GM21786 (cell line): ENCODE data around the gene ZFYVE26.
A peak's percentile ranks its signal among the peaks of the same experiment; 100 is the strongest.
"Not testable (repeated sequence)": the region's sequence is repeated elsewhere in the genome, so short reads cannot be mapped to it uniquely, and the experiment has no call there.

Experiments
- ATAC-seq: cut with Tn5 transposase; IDR thresholded peaks from one replicate; pipeline ENCODE4 v1.9.1; 2021; ENCODE audit not compliant: unreplicated experiment

Gene ZFYVE26

GRCh38 chr14:67816326-67817002 lies at the start of gene ZFYVE26:
ZFYVE26 (minus strand) TSS chr14:67816590; CDS start chr14:67815963, 627 bp downstream.
- peak; percentile 87 for ATAC-seq

DNA sequence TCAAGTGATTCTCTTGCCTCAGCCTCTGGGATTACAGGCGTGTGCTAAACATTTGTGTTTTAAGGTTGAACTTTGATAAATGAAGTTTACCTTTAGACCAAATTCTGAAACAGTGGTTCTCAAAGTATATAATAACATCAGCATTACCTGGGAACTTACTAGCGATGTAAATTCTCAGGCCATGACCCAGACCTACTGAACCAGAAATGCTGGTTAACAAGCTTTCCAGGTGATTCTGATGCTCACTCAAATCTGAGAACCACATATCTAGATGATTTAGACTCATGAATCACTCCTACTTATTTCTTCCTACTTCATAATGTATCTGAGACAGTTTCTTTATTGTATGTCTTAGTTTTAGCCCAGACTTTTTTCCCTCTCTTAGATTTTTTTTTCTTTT lies 46.8 kb upstream of the ZFYVE26 start:
- ATAC-seq: no peak

DNA sequence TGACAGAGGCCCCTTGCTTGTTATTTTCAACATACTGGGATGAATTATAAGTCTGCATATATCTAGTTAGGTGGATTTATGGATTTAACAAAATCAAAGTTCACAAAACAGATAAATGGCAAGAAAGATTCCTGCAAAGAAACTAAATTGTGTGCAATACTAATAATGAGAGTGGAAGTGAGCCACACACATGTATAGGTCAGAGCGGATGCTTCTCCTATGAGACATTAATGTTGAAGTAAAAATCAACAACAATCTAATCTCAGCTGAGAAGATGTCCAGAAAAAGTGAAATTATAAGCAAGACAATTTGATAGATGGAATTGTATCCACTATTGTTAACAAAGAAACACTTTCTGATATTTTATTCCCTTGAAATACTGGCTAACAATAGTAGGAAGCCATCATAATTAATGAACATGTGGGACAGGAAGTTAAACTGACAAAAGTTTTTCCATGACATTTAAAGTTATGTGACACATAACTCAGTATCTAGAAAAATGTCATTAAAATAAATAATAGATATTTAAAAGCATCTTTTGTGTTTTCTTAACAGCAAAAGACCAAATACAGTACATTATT lies 42.9 kb upstream of the ZFYVE26 start:
- no peak for ATAC-seq

DNA sequence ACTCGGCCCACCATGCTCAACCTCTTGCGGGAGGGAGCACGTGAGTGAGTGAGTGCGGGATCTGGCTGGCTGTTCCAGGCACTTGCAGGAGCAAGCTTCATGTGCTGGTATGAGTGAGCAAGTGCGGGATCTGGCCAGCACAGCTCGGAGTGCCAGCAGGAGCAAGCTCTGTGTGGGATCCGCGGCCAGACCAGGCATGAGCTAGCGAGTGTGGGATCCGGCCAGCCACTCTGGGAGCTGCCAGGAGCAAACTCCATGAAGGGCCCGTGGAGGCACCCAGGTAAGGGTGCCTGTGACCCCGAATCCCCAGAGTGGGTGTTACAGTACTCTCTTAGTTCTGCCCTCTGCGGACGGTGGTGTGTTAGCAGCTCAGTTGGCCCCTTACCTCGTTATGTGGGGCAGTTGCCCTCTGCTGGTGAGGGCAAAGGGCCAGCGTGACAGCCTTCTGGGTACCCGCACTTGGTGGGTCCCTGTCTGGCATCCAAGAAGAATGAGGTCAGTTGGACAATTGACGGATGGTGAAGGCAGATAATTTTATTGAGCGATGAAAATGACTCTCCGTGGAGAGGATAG lies 41.5 kb upstream of the ZFYVE26 start:
- ATAC-seq: no peak

DNA sequence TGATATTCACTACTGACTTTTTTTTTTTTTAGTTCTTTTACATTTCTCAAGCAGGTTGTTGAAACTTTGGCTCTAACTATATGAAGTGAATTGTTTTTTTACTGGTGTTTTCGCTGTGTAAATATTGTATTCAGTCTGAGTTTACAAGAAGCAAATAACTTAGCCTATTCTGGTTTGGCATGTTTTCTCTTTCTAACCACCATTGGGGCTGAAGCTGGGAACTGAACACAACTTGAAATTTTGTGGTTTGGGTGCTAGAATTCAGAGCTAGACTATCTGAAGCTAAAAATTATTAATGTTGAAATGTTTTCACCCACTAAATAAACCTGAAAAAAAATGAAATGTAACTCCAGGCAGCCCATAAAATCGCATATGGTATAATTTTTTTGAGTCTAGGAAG lies 40.4 kb upstream of the ZFYVE26 start:
- no peak for ATAC-seq

DNA sequence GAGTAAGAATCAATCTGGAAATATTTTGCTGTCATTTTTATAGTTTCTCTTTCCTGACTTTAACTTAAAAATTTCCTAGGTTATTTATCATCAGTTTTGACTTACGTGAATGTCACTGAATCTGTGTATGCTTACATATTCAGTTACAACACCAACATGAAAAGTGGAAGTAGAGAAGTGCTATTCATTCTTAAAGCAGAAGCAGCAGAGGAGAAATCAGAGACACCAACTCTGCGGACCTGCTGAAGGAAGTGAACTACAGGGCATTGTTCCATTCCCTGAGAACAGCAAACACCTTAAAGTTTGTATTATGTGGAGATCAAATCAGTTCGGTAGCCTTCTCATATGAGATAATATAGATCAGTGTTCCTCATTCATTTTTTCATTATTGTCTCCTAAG lies 37.3 kb upstream of the ZFYVE26 start:
- ATAC-seq: no peak

DNA sequence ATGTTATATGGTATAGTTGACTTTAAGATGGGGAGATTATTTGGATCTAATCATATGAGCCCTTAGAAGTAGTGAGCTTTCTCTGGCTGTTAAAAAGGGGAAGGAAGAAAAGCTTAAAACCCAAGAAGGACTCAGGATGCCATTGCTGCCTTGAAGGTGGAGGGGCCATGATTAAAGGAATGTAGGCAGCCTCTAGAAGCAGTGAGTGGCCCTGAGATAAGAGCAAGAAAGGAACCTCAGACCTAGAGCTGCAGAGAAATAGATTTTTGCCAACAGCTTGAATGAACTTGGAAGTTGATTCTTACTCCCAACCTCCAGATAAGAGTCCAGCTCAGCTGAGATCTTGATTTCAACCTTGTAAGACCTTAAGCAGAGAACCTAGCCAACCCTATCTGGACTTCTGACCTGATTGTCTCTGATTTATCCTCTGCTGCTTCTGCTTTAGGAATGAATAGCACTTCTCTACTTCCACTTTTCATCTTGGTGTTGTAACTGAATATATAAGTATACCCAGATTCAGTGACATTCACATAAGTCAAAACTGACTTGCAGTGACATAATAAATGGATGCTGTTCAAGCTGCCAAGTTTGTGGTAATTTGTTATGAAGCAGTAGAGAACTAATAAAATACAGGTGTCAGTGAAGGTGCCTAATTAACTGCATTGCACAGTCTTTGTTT lies 36.7 kb upstream of the ZFYVE26 start:
- ATAC-seq: no peak

- no peak for ATAC-seq
These were observed 35.5 kb upstream of the ZFYVE26 start for GRCh38 chr14:67851785-67852410.

DNA sequence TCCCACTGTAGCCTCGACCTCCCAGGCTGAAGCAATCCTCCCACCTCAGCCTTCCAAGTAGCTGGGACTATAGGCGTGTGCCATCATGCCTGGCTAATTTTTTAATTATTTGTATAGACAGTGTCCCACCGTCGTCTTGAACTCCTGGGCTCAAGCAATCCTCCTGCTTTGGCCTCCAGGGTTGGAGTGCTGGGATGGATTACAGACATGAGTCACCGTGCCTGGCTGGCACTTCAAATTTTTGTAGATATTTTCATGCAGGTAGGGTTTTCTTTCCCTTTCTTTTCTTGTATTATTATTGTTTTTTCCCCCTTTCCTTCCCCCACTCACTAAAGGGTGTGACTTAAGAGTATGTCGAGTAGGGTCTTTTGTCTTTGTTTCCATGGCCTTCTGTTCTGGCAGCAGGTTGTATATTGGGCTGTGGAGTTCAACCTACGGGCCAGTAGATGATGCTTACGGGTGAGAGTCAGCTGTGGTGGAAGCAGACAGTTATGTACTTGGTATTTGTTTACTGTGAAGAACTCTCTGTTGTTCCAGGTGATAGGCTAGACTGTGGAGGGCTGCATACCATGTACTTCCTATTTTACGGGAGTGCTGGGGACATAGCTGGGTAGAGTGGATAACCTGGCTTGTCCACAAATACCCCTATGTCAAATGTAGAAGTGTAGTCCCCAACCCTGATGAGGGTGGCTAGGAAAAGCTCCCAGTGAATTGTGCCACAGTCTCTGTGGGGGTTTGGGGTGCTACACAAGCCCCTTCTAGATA lies 33.9 kb upstream of the ZFYVE26 start:
- no peak for ATAC-seq

- no peak for ATAC-seq
These were observed 29.7 kb upstream of the ZFYVE26 start for GRCh38 chr14:67846029-67846610.

- no peak for ATAC-seq
These were observed 20.7 kb upstream of the ZFYVE26 start for GRCh38 chr14:67837011-67837624.

- no peak for ATAC-seq
These were observed 19.2 kb upstream of the ZFYVE26 start for GRCh38 chr14:67835596-67835995.

DNA sequence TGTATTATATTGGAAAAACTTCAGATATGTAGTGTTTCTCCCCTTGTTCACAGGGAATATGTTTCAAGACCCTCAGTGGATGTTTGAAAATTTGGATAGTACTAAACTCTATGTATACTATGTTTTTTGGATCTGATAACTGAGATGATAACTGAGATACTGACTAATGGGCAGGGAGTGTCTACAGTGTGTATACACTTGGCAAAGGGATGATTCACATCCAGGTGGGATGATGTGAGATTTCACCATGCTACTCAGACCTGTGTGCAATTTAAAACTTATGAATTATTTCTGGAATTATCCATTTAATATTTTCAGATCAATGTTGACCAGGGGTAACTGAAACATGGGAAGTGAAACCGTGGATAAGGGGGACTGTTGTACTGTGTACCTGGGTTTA lies 17.0 kb upstream of the ZFYVE26 start:
- ATAC-seq: no peak

DNA sequence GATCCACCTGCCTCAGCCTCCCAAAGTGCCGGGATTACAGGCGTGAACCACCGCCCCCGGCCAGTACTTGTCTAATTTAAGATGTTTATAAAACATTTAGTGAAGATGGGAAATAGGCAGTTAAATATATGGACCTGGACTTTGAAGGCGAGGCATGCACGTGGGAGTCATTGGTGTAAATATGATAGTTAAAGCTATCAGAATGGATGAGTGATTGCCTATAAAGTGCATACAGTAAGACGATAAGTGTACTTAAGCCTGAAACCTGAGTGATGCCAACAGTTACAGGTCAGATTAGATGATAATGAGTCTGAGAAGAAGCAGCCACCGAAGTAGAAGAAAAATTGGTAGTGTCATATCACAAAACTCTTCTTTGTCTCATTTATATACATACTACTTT lies 14.7 kb upstream of the ZFYVE26 start:
- ATAC-seq: no peak

DNA sequence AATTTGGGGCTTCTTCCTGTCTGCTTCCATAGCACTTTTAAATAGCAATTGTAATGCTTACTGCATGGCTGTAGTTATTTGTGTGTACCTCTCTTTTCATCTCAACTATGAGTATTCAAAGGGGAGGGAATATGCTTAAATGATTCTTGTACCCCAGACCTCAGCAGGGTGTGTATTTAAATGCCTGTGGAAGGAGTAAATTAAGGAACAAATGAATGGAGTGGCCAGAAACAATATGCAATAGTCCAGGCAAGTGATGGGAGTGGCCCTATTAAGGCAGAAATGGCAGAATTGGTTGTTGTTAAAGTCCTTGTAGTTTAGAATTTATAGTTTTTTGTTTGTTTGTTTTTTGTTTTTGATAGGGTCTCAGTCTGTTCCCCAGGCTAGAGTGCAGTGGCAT lies 4.7 kb upstream of the ZFYVE26 start:
- no peak for ATAC-seq

- ATAC-seq: no peak
These were observed 4.1 kb upstream of the ZFYVE26 start for GRCh38 chr14:67820428-67820971.

- peak; percentile 49 for ATAC-seq
These were observed 3.4 kb upstream of the ZFYVE26 start, which contains the start of gene RAD51B for GRCh38 chr14:67819563-67820421. RAD51B (plus strand) TSS chr14:67819779.

- not testable (repeated sequence) for ATAC-seq
These were observed 2.1 kb upstream of the ZFYVE26 start for GRCh38 chr14:67818476-67818875.
